Ramos (cell line): Measurements from ENCODE around the gene ATXN7L1.

Experiments
- in situ Hi-C: fragments of 300-500 bp; cut with MboI; formaldehyde crosslinking; loops from one replicate; pipeline ENCODE4 v1.14.3; 2022; ENCODE audit warnings: low sequenced_read_pairs; ENCODE audit not compliant: unreplicated experiment

The ATXN7L1 gene

DNA sequence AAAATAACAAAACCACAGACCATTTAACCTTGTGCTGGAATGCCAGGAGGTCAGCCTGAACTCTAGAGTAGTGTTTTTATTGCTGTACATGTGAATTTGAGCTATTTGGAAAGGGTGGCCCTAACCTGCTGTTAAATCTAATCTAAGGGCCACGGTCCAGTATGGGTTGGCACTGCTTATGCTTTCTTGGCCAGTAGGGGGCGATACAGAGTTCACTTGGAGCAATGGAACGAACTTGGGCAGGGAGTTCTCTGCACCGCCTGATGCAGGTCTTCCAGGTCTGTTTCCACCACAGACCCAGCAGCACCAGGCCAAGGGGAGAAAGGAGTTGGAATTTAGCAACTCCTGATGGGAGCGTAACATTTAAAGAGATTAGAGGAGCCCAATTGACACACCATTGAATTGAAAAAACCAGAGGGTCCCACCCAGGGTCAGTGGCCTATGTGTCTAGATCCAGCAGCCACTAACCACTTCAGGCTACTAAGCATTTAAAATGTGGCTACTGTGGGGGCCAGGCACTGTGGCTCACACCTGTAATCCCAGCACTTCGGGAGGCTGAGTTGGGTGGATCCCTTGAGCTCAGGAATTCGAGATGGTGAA, 219.4 kb downstream of the ATXN7L1 start:
- in situ Hi-C loops = no loop called here

DNA sequence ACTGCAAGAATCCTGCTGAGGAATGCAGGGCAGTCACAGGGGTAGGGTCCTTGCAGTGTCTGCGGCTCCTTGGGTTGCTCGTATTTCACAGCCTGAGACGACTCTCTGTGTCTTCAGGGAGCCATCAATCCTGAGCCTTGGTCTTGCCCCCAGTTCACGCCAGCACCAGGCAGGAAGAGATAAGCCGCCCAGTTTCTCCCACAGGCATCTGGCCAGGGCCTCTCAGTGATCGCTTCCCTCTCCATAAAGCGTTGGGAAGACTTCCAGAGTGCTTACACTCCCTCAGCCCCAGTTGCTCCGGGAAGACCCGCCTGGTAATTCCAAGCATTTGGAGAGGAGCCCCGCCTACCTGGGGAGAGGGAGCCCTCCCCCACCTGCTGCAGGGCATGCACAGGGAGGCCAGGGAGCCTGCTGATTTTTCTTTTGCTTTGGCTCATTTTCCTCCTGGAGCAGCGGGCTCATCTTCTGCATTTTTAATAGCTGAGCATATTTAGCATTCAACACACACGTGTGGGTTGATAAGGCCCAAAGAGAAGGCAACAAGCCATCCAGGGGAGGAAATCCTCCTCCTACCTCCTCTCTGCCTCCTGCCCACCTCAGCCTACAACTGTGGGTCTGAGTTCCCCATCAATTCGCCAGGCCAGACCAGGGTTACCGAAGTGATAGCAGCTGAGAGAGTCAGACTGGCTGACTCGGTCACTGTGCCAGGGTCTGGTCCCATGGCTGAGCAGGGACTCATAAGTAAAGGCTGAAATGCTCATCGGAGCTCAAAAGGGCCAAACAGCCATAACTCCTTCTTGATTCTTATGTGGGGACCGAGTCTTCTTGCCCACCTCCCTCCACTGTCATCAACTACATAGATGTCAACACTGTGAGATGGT, 220.7 kb downstream of the ATXN7L1 start:
- in situ Hi-C loops = no loop called here

- in situ Hi-C loops = no loop called here
Measured at GRCh38 chr7:105655067-105655466, 221.3 kb downstream of the ATXN7L1 start.

GRCh38 chr7:105654095-105654686, 222.2 kb downstream of the ATXN7L1 start:
- in situ Hi-C loops = no loop called here

GRCh38 chr7:105653441-105654005, 222.9 kb downstream of the ATXN7L1 start:
- in situ Hi-C loops = no loop called here

DNA sequence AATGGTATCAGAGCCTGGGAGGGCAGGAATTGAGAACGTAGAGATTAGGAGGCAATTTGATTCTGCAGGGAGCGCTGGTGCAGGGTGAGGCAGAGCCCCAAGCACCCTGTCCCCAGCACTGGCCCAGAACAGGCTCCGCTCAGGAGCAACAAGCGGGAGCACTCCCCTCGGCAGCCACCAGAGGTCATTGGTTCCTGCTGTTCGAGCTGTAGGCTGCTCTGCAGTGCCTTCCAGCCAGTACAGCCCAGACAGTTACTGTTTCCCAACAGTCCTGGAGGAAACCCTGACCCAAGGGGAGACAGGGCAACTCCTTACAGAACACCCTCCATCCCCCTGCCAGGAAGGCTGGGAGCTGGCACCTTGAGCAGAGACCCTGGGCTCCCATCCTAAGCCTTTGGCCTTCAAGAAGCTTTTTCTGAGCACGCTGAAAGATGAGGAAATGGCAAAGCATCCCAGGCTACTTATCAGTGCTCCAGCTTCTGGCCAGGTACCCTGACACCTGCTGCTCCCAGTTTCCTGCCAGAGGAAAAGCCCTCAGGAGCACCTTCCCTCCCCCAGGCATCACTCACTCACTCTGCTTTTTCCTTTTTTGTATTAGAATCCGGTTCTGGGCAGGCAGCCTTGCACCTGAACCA, 223.9 kb downstream of the ATXN7L1 start:
- in situ Hi-C loops = no loop called here

GRCh38 chr7:105651798-105652197, 224.6 kb downstream of the ATXN7L1 start:
- in situ Hi-C loops = no loop called here

DNA sequence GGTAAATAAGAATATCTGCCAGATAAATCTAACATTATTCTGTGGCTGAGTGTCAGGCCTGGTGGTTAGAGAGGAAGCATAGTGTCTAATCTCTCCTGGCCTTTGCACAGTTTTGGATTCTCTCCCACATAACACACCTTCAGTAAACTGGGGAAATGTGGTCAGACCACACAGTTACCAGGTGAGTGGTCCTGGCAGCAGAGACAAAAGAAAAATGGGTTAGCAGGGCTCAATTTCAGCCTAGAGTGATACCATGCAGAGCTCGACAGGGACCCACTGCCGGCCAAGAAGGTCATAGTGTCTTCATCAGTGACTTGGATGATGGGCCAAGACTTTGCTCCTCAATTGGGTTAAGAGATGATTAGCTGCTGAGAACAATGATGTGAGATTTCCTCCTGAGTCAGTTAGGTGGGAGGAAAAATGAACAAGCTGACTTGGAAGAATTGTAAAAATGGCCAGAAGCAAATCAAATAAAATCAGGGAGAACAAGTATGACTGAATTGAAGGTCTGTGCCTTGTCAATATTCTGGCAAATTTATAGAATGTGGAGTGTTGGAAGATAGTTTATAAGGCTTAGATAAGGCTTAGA, 225.9 kb downstream of the ATXN7L1 start:
- in situ Hi-C loops = no loop called here

- in situ Hi-C loops = no loop called here
Measured at GRCh38 chr7:105649727-105650381, 226.5 kb downstream of the ATXN7L1 start.

GRCh38 chr7:105648561-105649401, 227.6 kb downstream of the ATXN7L1 start:
- in situ Hi-C loops = no loop called here

DNA sequence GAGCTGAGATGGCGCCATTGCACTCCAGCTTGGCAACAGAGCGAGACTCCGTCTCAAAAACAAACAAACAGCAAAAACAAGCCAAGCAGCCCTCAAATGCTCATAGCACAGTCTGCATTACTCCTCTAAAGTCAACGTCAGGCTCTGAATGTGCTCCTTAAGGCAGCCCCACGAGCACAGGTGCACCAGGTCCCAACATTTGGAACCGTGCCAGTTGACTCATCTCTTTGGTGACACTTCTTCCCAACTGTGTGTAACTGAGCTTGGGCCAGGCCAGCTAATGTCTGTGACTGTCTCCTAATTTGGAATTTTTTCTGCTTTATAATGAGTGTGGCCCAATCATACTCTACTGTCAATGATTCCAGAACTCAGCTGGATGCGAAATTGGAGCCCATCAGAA, 228.8 kb downstream of the ATXN7L1 start:
- in situ Hi-C loops = no loop called here

GRCh38 chr7:105644937-105645336, 231.5 kb downstream of the ATXN7L1 start:
- in situ Hi-C loops = no loop called here

DNA sequence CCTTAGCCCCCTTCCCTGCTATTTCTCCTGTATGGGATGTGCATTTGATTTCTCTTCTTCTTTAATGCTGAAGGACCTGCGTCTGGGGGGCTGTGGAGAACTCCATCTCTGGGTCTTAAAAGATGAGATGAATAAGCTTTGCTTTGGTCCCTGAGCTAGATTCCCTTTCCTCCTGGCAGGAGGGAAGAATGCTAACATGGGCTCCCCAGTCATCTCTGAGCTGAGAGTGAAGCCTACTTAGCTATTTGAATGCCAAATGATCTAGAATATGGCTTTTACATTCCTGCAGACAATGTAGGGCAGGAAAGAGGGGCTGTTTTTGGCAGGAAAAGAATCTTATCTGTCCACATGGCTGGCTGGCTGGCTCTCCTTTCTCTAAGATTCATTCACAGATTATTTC, 232.5 kb downstream of the ATXN7L1 start:
- in situ Hi-C loops = no loop called here

GRCh38 chr7:105643384-105643783, 233.0 kb downstream of the ATXN7L1 start:
- in situ Hi-C loops = no loop called here

DNA sequence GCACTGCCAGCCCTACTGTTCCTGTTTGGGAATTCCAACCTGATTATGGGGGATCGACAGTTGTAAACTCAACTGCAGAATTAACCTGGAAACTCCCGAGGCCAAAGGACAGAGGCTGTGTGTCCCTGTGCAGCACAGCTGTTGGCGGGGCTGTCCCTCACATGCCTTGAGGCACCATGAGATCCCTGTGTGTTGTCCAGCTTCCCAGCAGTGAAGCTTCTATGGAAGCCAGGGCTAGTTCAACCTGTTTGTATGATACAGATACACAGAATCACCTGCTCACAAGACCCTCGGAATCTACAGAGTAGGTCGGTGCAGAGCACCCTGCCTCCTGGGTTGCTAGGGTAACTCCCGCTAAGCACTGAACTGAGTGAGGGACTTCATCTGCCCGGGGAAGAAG, 234.1 kb downstream of the ATXN7L1 start:
- in situ Hi-C loops = no loop called here

- in situ Hi-C loops = no loop called here
Measured at GRCh38 chr7:105640956-105641810, 235.2 kb downstream of the ATXN7L1 start.

GRCh38 chr7:105639667-105640493, 236.5 kb downstream of the ATXN7L1 start:
- in situ Hi-C loops = no loop called here
